GM12864 (cell line): ENCODE data around the gene CHST11.

ENCODE experiments used
- DNase-seq: peaks from one replicate; pipeline ENCODE4 v3.0.0-alpha.2; 2011; ENCODE audit warnings: low read depth
- H3K4me3 ChIP-seq: 2 replicates; pipeline ENCODE4 v1.5.1; 2011; ENCODE audit warnings: mild to moderate bottlenecking, low read depth, low read length, control low read depth
- CTCF ChIP-seq: IDR thresholded peaks from 2 replicates; pipeline ENCODE4 v1.5.1; 2011; ENCODE audit warnings: low read depth, mild to moderate bottlenecking, moderate library complexity, low read length, control low read depth, inconsistent platforms; ENCODE audit errors: missing control alignments

The CHST11 gene

GRCh38 chr12:104457746-104458693 is 1.3 kb downstream of the CHST11 start:
- no peak for DNase-seq
- peak overlapping the region; percentile 98 for H3K4me3 ChIP-seq
- TF ChIP-seq CTCF: no peak

GRCh38 chr12:104458694-104459367 is 2.1 kb downstream of the CHST11 start:
- DNase-seq: no peak
- TF ChIP-seq CTCF: no peak
- H3K4me3 ChIP-seq: peak overlapping the region; percentile 98

- no peak for TF ChIP-seq CTCF
- no peak for DNase-seq
- H3K4me3 ChIP-seq: peak overlapping the region; percentile 98
These were observed 2.7 kb downstream of the CHST11 start for GRCh38 chr12:104459368-104459909.

GRCh38 chr12:104460041-104460719 is 3.4 kb downstream of the CHST11 start:
- no peak for TF ChIP-seq CTCF
- H3K4me3 ChIP-seq: peak overlapping the region; percentile 98
- no peak for DNase-seq

- H3K4me3 ChIP-seq: peak overlapping the region; percentile 98
- DNase-seq: no peak
- no peak for TF ChIP-seq CTCF
These were observed 4.4 kb downstream of the CHST11 start for GRCh38 chr12:104460973-104461698.

- DNase-seq: no peak
- H3K4me3 ChIP-seq: no peak overlapping the region
- TF ChIP-seq CTCF: no peak
These were observed 5.6 kb downstream of the CHST11 start for GRCh38 chr12:104462325-104462724.
